Frontal cortex (tissue), 4 donors: Measurements from ENCODE around the gene UTP14A. TPM values are rescaled to one million over a fixed set of nuclear protein-coding genes. Genes with fewer than 3 reads are reported as not detected.

Experiments used
- DNase-seq, 2 donors: peaks; one replicate each; pipeline ENCODE4 v3.0.0; 2012; ENCODE audit warnings: low spot score in 2 of 2
- FAIRE-seq: peaks from 2 replicates; lab custom pipeline; 2012; peaks lifted over from hg19 to GRCh38; lab: Jason Lieb, UNC
- total RNA-seq: library from RNA; depleted of rRNA; stranded (reverse); fragments of >200 nt; gene quantifications from one replicate; pipeline ENCODE4 v1.2.3, GENCODE V29; 2014
- donor health status: control.
- donor health status: control.
- donor health status: control.

UTP14A gene
- total RNA-seq, 1 donor from 2014 or later, result 11.0 TPM

- FAIRE-seq, result no peak
- no peak for DNase-seq
Observed at GRCh38 chrX:129940721-129941120, 34.8 kb downstream of the UTP14A start.

- no peak for FAIRE-seq
Observed at GRCh38 chrX:129945131-129945530, 39.2 kb downstream of the UTP14A start.

GRCh38 chrX:129953334-129953648 lies 47.3 kb downstream of the UTP14A start:
- DNase-seq (no peak), FAIRE-seq (no peak)

More at GRCh38 chrX:129945131-129945530, 39.2 kb downstream of the UTP14A start:
- DNase-seq, result no peak

GRCh38 chrX:129953881-129954280 lies 47.9 kb downstream of the UTP14A start:
- no peak for FAIRE-seq
- no peak for DNase-seq

- FAIRE-seq (no peak), DNase-seq (no peak)
Observed at GRCh38 chrX:129954804-129955203, 48.8 kb downstream of the UTP14A start.

- no peak for DNase-seq
- FAIRE-seq, result no peak
Observed at GRCh38 chrX:129955682-129956081, 49.7 kb downstream of the UTP14A start.

- DNase-seq (no peak), FAIRE-seq (no peak)
Observed at GRCh38 chrX:129956145-129956544, 50.2 kb downstream of the UTP14A start.

- FAIRE-seq, result no peak
Observed at GRCh38 chrX:129956765-129957164, 50.8 kb downstream of the UTP14A start.

GRCh38 chrX:129957241-129958082 lies 51.5 kb downstream of the UTP14A start:
- FAIRE-seq, result no peak
- peak; percentile 58 for DNase-seq

More at GRCh38 chrX:129956765-129957164, 50.8 kb downstream of the UTP14A start:
- DNase-seq, result no peak

- FAIRE-seq (no peak), DNase-seq (no peak)
Observed at GRCh38 chrX:129958083-129958465, 52.1 kb downstream of the UTP14A start.

- DNase-seq (no peak), FAIRE-seq (no peak)
Observed at GRCh38 chrX:129958814-129959492, 53.0 kb downstream of the UTP14A start.

- FAIRE-seq, result no peak
- no peak for DNase-seq
Observed at GRCh38 chrX:129959493-129959832, 53.5 kb downstream of the UTP14A start.

- no peak for DNase-seq
- no peak for FAIRE-seq
Observed at GRCh38 chrX:129961180-129962083, 55.5 kb downstream of the UTP14A start.

GRCh38 chrX:129963729-129964128 lies 57.8 kb downstream of the UTP14A start:
- FAIRE-seq (no peak), DNase-seq (no peak)

GRCh38 chrX:129965166-129965565 lies 59.2 kb downstream of the UTP14A start:
- DNase-seq (no peak), FAIRE-seq (no peak)

GRCh38 chrX:129968968-129969367 lies 63.0 kb downstream of the UTP14A start:
- DNase-seq (no peak), FAIRE-seq (no peak)

GRCh38 chrX:129976441-129976840 lies 70.5 kb downstream of the UTP14A start:
- FAIRE-seq, result no peak

More at GRCh38 chrX:129976441-129976840, 70.5 kb downstream of the UTP14A start:
- DNase-seq, result no peak
